Measurements from ENCODE around the gene C1QTNF2. TPM values are rescaled to one million over a fixed set of nuclear protein-coding genes. Genes with fewer than 3 reads are reported as not detected.

The C1QTNF2 gene
- total and polyA plus RNA-seq, 2 of the 8 experiments (the other 6 are each of a cell fraction or from before 2014, with no cell fraction given), result 1.0 to 2.0 TPM

DNA sequence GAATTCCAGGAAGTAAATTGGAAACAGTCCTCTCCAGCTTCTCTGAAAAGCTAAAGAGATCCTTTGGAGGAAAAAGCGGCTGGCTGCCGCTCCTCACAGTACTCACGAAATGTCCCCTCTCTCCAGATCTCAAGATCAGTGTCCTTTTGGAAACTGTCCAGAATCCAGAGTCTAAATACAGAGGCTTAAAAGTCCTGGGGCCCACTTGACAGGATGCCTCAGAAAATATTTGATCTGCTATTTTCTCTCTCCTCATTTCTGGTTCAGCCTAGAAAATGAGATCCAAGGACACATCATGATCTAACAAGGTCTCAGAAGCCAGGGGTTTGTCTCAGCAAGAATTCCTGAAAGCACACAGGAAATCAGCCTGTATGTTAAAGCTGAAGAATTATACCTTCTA is 7.2 kb downstream of the C1QTNF2 start:
- Histone ChIP-seq H3K79me2 (ENCODE audit: control insufficient read depth in 1 of 2, insufficient read depth in 2 of 2, low read length in 2 of 2) (no peaks in the 10 kb centered on the region), H3K9ac (replicated peaks in 1 of 4; ENCODE audit: extremely low read depth in 1 of 4, low read depth in 3 of 4, low read length in 3 of 4) (no peak overlapping the region), H2BK12ac (ENCODE audit: low read depth, low read length) (no peak overlapping the region), H3K4me2 (ENCODE audit: insufficient read depth in 1 of 2, low read depth in 2 of 2, low read length in 2 of 2) (no peak overlapping the region), H3K23ac (ENCODE audit: insufficient read length) (no peak overlapping the region), H3K9me3 (ENCODE audit: insufficient read depth in 2 of 2, low read depth in 1 of 2, low read length in 1 of 2) (no peaks in the 10 kb centered on the region), H3K36me3 (ENCODE audit: control insufficient read depth in 2 of 4, insufficient read depth in 4 of 4, low read length in 3 of 4) (no peaks in the 10 kb centered on the region), H4K20me1 (replicated peaks in 1 of 2; ENCODE audit: control insufficient read depth in 1 of 2, insufficient read depth in 2 of 2, low read length in 2 of 2) (no peaks in the 10 kb centered on the region), H3K79me1 (ENCODE audit: low read depth, low read length) (no peaks in the 10 kb centered on the region), H3K27me3 (replicated peaks in 1 of 4; ENCODE audit: control insufficient read depth in 3 of 4, extremely low read depth in 1 of 4, insufficient read depth in 3 of 4, low read length in 3 of 4) (no peaks in the 10 kb centered on the region), H3K4me1 (replicated peaks in 1 of 4; ENCODE audit: control insufficient read depth in 3 of 4, insufficient read depth in 4 of 4, low read length in 3 of 4) (peaks cover 0 to 2% (median 1%) of the 10 kb centered on the region in 4 experiments; a peak in 4 of 7 replicates), H3K23me2 (ENCODE audit: low read depth, low read length) (no peaks in the 10 kb centered on the region), H3K14ac (ENCODE audit: insufficient read length) (no peak overlapping the region), H4K5ac (ENCODE audit: insufficient read length, low read depth, low read length) (no peak overlapping the region), H2AK5ac (ENCODE audit: low read depth, low read length) (no peak overlapping the region), H3K56ac (replicated peaks; ENCODE audit: insufficient read length, low read depth, low read length) (no peak overlapping the region), H2BK5ac (ENCODE audit: low read depth, low read length) (no peak overlapping the region), H3K27ac (ENCODE audit: low read depth, low read length) (no peak overlapping the region), H3K18ac (ENCODE audit: extremely low read depth, low read length) (no peak overlapping the region), H2BK120ac (replicated peaks; ENCODE audit: low read depth, low read length) (no peak overlapping the region), H3K4me3 (ENCODE audit: extremely low read depth in 1 of 4, insufficient read depth in 2 of 4, low read depth in 3 of 4, low read length in 4 of 4) (no peak overlapping the region), H2BK15ac (ENCODE audit: low read length) (no peak overlapping the region), H2BK20ac (ENCODE audit: low read length) (no peak overlapping the region), H3K4ac (replicated peaks; ENCODE audit: insufficient read length, low read depth, low read length) (no peak overlapping the region), H4K8ac (ENCODE audit: extremely low read depth, insufficient read depth, low read length) (no peak overlapping the region), H2AFZ (ENCODE audit: low read length) (no peak overlapping the region), H4K91ac (replicated peaks; ENCODE audit: insufficient read length, low read length) (no peak overlapping the region)
- DNase-seq (ENCODE audit: low read depth in 1 of 2, low spot score in 2 of 2), result no peak
- ChIA-PET POLR2A (ENCODE audit: partially characterized antibody) (no interaction called here), CTCF (ENCODE audit: partially characterized antibody) (interaction anchor here (0.6 to 1.1 kb wide), 4 partner anchors 17 to 73 kb away, joined by 3 read pairs; no protein-coding TSS in a partner anchor)
- FAIRE-seq, result no peak
- 89% methylated on average over 3 of the region's 3 CpGs; no CpG with 5 or more reads in 1 of the 2 experiments for WGBS, 2 experiments (ENCODE audit: extremely low coverage in 1 of 2, insufficient coverage in 1 of 2, insufficient read length in 1 of 2, insufficient replicate concordance in 2 of 2, low coverage in 1 of 2, low lambda C conversion rate in 2 of 2, missing lambda C conversion rate in 1 of 2)
- TF ChIP-seq, protein P1, sequence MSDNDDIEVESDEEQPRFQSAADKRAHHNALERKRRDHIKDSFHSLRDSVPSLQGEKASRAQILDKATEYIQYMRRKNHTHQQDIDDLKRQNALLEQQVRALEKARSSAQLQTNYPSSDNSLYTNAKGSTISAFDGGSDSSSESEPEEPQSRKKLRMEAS (IDR thresholded peaks at IDR 0.05), result no peak
- TF ChIP-seq SUZ12 (IDR thresholded peaks at IDR 0.05; ENCODE audit: low read length), result no peak
- TF ChIP-seq NRF1 (IDR thresholded peaks at IDR 0.05; ENCODE audit: low read depth, low read length), result no peak
- no peak for TF ChIP-seq CHD1 (IDR thresholded peaks at IDR 0.05; ENCODE audit: low read depth, low read length)
- no peak for TF ChIP-seq SAP30 (IDR thresholded peaks at IDR 0.05; ENCODE audit: insufficient read depth, insufficient replicate concordance, low read length)
- TF ChIP-seq TCF12 (IDR thresholded peaks at IDR 0.05; ENCODE audit: low read depth, low read length), result no peak
- TF ChIP-seq KDM4A (IDR thresholded peaks at IDR 0.05; ENCODE audit: low read depth, low read length, severe bottlenecking), result no peak
- no peak for TF ChIP-seq RNF2 (IDR thresholded peaks at IDR 0.05; ENCODE audit: borderline replicate concordance, low read depth, low read length, missing control alignments, poor library complexity, severe bottlenecking)
- TF ChIP-seq GABPA (IDR thresholded peaks at IDR 0.05; ENCODE audit: borderline replicate concordance, insufficient read depth, low read length), result no peak
- TF ChIP-seq CTBP2 (IDR thresholded peaks at IDR 0.05; ENCODE audit: borderline replicate concordance, insufficient read depth, insufficient read length, low read length), result no peak
- TF ChIP-seq RXRA (IDR thresholded peaks at IDR 0.05; ENCODE audit: insufficient read depth, low read depth, low read length), result no peak
- no peak for TF ChIP-seq KDM5A (IDR thresholded peaks at IDR 0.05; ENCODE audit: low read length)
- TF ChIP-seq POU5F1 (IDR thresholded peaks at IDR 0.05; ENCODE audit: low read depth, low read length), result no peak
- no peak for TF ChIP-seq JUND (IDR thresholded peaks at IDR 0.05; ENCODE audit: low read length)
